ENCODE data around the gene SOS1.

DNA sequence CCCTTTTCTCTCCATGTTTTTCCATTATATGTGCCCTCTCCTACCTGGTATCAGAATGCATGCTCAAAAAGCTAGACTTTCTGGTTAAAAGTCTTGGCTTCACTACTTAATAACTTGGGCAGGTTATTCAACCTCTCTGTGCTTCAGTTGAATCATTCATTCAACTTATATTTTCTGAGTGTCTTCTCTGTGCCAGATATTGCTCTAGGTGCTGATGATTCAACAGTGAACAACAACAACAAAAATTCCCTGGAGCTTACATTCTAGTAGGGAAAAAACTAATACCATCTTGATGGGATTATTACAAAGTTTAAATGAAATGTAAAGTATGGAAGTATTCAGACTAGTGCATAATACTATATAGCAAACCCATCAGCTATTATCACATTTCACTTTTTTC, 55.2 kb downstream of the SOS1 start:
- TF ChIP-seq, protein P1, sequence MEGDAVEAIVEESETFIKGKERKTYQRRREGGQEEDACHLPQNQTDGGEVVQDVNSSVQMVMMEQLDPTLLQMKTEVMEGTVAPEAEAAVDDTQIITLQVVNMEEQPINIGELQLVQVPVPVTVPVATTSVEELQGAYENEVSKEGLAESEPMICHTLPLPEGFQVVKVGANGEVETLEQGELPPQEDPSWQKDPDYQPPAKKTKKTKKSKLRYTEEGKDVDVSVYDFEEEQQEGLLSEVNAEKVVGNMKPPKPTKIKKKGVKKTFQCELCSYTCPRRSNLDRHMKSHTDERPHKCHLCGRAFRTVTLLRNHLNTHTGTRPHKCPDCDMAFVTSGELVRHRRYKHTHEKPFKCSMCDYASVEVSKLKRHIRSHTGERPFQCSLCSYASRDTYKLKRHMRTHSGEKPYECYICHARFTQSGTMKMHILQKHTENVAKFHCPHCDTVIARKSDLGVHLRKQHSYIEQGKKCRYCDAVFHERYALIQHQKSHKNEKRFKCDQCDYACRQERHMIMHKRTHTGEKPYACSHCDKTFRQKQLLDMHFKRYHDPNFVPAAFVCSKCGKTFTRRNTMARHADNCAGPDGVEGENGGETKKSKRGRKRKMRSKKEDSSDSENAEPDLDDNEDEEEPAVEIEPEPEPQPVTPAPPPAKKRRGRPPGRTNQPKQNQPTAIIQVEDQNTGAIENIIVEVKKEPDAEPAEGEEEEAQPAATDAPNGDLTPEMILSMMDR (IDR thresholded peaks at IDR 0.05; ENCODE audit: insufficient read depth, low read depth, low read length), result no peak
- no peak for TF ChIP-seq EZH2 (IDR thresholded peaks at IDR 0.05; ENCODE audit: insufficient read depth, low read length)
